GM12874 (cell line): Measurements from ENCODE around the gene XYLT1.

Experiments used
- TF ChIP-seq, protein P1 (sequence below): IDR thresholded peaks from 2 replicates; pipeline ENCODE4 v1.5.1; 2011; ENCODE audit warnings: low read depth, mild to moderate bottlenecking, control low read depth, low read length, moderate library complexity; ENCODE audit not compliant: insufficient read depth

The XYLT1 gene

GRCh38 chr16:17101646-17102045 lies 369.1 kb downstream of the XYLT1 start:
- TF ChIP-seq, protein P1, sequence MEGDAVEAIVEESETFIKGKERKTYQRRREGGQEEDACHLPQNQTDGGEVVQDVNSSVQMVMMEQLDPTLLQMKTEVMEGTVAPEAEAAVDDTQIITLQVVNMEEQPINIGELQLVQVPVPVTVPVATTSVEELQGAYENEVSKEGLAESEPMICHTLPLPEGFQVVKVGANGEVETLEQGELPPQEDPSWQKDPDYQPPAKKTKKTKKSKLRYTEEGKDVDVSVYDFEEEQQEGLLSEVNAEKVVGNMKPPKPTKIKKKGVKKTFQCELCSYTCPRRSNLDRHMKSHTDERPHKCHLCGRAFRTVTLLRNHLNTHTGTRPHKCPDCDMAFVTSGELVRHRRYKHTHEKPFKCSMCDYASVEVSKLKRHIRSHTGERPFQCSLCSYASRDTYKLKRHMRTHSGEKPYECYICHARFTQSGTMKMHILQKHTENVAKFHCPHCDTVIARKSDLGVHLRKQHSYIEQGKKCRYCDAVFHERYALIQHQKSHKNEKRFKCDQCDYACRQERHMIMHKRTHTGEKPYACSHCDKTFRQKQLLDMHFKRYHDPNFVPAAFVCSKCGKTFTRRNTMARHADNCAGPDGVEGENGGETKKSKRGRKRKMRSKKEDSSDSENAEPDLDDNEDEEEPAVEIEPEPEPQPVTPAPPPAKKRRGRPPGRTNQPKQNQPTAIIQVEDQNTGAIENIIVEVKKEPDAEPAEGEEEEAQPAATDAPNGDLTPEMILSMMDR, result no peak

- TF ChIP-seq, protein P1, result no peak
These were observed 372.1 kb downstream of the XYLT1 start for GRCh38 chr16:17098685-17099084.

DNA sequence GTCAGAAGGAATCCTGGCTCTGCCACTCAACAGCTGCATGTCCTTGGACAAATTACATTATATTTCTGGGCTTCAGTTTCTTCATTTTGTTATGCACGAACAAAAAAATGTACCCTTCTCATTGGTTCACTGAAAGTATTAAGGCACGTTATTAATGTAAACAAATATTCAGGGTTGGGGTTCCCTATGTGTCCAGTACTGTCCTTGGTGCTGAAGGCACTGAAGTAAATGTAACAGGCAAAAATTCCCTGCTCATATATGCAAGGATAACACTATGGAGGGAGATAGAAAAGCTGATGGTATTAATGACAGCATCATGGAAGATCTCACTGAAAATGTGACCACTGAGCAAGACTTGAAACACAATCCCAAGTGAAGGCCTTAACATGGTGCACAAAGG lies 386.6 kb downstream of the XYLT1 start:
- TF ChIP-seq, protein P1, result no peak

GRCh38 chr16:17083628-17084027 lies 387.1 kb downstream of the XYLT1 start:
- TF ChIP-seq, protein P1, result no peak

GRCh38 chr16:17082095-17082882 lies 388.5 kb downstream of the XYLT1 start:
- TF ChIP-seq, protein P1, result no peak

- TF ChIP-seq, protein P1, result no peak
These were observed 390.7 kb downstream of the XYLT1 start for GRCh38 chr16:17080105-17080504.

DNA sequence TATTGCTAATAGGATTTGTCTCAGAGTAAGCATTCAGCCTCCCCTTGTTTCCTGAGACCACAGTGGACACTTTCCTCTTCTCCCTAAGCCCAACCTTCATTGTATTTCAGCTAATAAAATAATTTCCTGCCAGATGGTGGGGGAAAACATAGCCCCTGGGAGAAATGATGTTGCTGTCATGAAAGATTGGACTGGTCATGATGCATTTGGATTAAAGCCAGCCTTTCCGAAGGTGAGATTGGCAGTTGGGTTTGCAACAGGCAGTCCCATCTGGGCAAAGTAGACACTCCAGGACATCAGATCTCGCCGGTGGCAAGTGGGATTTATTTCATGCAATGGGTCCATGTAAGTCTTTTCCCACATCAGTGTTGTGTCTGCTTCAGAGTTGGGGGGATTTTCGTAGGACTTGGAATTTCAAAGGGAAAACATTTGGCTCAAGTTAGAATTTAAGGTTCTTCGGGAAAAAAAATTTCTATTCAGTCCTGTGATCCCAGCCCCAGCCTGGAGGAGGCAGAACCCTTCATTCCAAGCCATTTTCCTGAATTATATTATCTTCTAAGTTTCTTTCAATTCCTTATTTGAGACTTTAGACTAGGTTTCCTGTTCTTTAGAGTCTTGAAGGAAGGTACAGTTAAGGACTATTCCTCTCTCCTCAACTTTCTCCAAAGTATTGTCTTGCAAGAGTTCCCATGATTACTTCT lies 391.7 kb downstream of the XYLT1 start:
- TF ChIP-seq, protein P1, result no peak
